Uterus (tissue), 4 donors: ENCODE data around the gene NPM3. TPM values are rescaled to one million over a fixed set of nuclear protein-coding genes. Genes with fewer than 3 reads are reported as not detected.

Source experiments
- DNase-seq, 2 donors: peaks; one replicate each; pipeline ENCODE4 v3.0.0-alpha.2; 2019 to 2020
- H3K27ac ChIP-seq, 2 donors: fragments of 200-600 bp; sonication (generic); 1 replicate in 1 of 2; 2 replicates in 1 of 2; pipeline ENCODE4 v1.5.1; 2016 to 2018
- H3K27me3 ChIP-seq, 2 donors: fragments of 200-600 bp; sonication (generic); one replicate each; pipeline ENCODE4 v1.5.1; 2018 to 2019; ENCODE audit warnings: control low read depth in 1 of 2
- H3K36me3 ChIP-seq, 2 donors: fragments of 200-600 bp; sonication (generic); one replicate each; pipeline ENCODE4 v1.5.1; 2019; ENCODE audit warnings: control low read depth in 1 of 2
- H3K4me1 ChIP-seq, 2 donors: fragments of 200-600 bp; sonication (generic); one replicate each; pipeline ENCODE4 v1.5.1; 2018 to 2019; ENCODE audit warnings: control low read depth in 1 of 2
- H3K4me3 ChIP-seq, 2 donors: fragments of 200-600 bp; sonication (generic); 1 replicate in 1 of 2; 2 replicates in 1 of 2; pipeline ENCODE4 v1.5.1; 2018 to 2019; ENCODE audit warnings: mild to moderate bottlenecking in 1 of 2
- H3K9me3 ChIP-seq, 2 donors: fragments of 200-600 bp; sonication (generic); one replicate each; pipeline ENCODE4 v1.5.1; 2019; ENCODE audit warnings: control low read depth in 1 of 2
- CTCF ChIP-seq, 4 experiments: fragments of 200-600 bp in 2 of 4; fragments of 450-650 bp in 2 of 4; sonication (generic) in 2 of 4; IDR thresholded peaks; one replicate each; pipeline ENCODE4 v1.5.1; 2016 to 2019; ENCODE audit warnings: antibody characterized with exemption in 4 of 4, mild to moderate bottlenecking in 2 of 4, moderate library complexity in 1 of 4
- POLR2A ChIP-seq, 2 donors: fragments of 450-650 bp; IDR thresholded peaks; one replicate each; pipeline ENCODE4 v1.6.1; 2016; ENCODE audit warnings: antibody characterized with exemption in 2 of 2, mild to moderate bottlenecking in 1 of 2, moderate library complexity in 1 of 2
- intact Hi-C: fragments of 100-400 bp; cut with DNase I; formaldehyde crosslinking; loops from one replicate; pipeline ENCODE4 v1.15.1; 2023; ENCODE audit warnings: low total_unique reads
- total RNA-seq, 4 donors: library from RNA; depleted of rRNA in 3 of 4; stranded (reverse); fragments of >200 nt in 3 of 4; gene quantifications; one replicate each; pipeline versions ENCODE4 v1.1.0 to v1.2.4, GENCODE V29; 2014 to 2023
- donor health status: DM: yes; HTN: yes; CAD: no.

Gene NPM3
- total RNA-seq, 4 donors from 2014 or later: 11.0 to 122 (median 38.0) TPM

- intact Hi-C loops: no loop called here
Observed at GRCh38 chr10:101736666-101737065, 46.6 kb downstream of the NPM3 start.

GRCh38 chr10:101732096-101732495 is 51.1 kb downstream of the NPM3 start:
- H3K27ac ChIP-seq: no peak overlapping the region
- H3K36me3 ChIP-seq: no peaks in the 10 kb centered on the region
- no peak for DNase-seq
- TF ChIP-seq CTCF (IDR thresholded peaks at IDR 0.05) (no peak), POLR2A (IDR thresholded peaks at IDR 0.05) (no peak)
- H3K9me3 ChIP-seq: no peaks in the 10 kb centered on the region
- intact Hi-C loops: no loop called here
- H3K4me3 ChIP-seq: no peak overlapping the region
- no peaks in the 10 kb centered on the region for H3K4me1 ChIP-seq
- H3K27me3 ChIP-seq: no peaks in the 10 kb centered on the region

More at GRCh38 chr10:101736666-101737065, 46.6 kb downstream of the NPM3 start:
- H3K4me3 ChIP-seq: no peak overlapping the region
- TF ChIP-seq POLR2A (IDR thresholded peaks at IDR 0.05): no peak
- TF ChIP-seq CTCF (IDR thresholded peaks at IDR 0.05): no peak
- H3K9me3 ChIP-seq: no peaks in the 10 kb centered on the region
- no peak for DNase-seq
- peaks cover 0 to 5% of the 10 kb centered on the region in 2 donors for H3K27me3 ChIP-seq
- no peak overlapping the region for H3K27ac ChIP-seq
- H3K36me3 ChIP-seq: no peaks in the 10 kb centered on the region
- H3K4me1 ChIP-seq: no peaks in the 10 kb centered on the region

Other genes starting within 250 kb of the NPM3 start
- 10 to 100 TPM; 11.8 to 31.6 (median 17.6) TPM for gene POLL, start 195.2 kb downstream of the NPM3 start, total RNA-seq
- 10 to 100 TPM in 3 of 4 donors, 1 to 10 TPM in 1; 5.1 to 35.6 (median 21.7) TPM for gene DPCD, start 195.1 kb downstream of the NPM3 start, total RNA-seq
- 10 to 100 TPM; 45.1 to 94.7 (median 64.3) TPM for gene FBXW4, start 88.3 kb downstream of the NPM3 start, total RNA-seq
- not detected for gene FGF8, start 7.3 kb downstream of the NPM3 start, total RNA-seq
- gene OGA, start 35.0 kb upstream of the NPM3 start, total RNA-seq: 100 to 1,000 TPM in 3 of 4 donors, 10 to 100 TPM in 1; 63.5 to 181 (median 156) TPM
- 1 to 10 TPM in 2 of 4 donors, under 1 TPM in 1, not detected in 1; 0.29 to 8.6 (median 4.1) TPM for gene KCNIP2, start 60.4 kb upstream of the NPM3 start, total RNA-seq